ENCODE measurements around the gene HERPUD1.
A peak's percentile ranks its signal among the peaks of the same experiment; 100 is the strongest.
"Not testable (repeated sequence)": the region's sequence is repeated elsewhere in the genome, so short reads cannot be mapped to it uniquely, and the experiment has no call there.

HERPUD1 gene

GRCh38 chr16:56961851-56962281 lies 29.9 kb downstream of the HERPUD1 start, which contains the start of gene CETP:
CETP (plus strand) TSS chr16:56961950; CDS start chr16:56961980, 30 bp downstream.
- no peak for DNase-seq

- DNase-seq, result peak; percentile 86
Measured at GRCh38 chr16:56964243-56965148, 32.6 kb downstream of the HERPUD1 start.

- no peak for DNase-seq
Measured at GRCh38 chr16:56965149-56966092, 33.5 kb downstream of the HERPUD1 start.

GRCh38 chr16:56966093-56966475 lies 34.1 kb downstream of the HERPUD1 start:
- DNase-seq, result no peak

GRCh38 chr16:56967733-56968132 lies 35.8 kb downstream of the HERPUD1 start:
- DNase-seq, result peak; percentile 62

- DNase-seq, result no peak
Measured at GRCh38 chr16:56969769-56970168, 37.8 kb downstream of the HERPUD1 start.

GRCh38 chr16:56970934-56971767 lies 39.2 kb downstream of the HERPUD1 start:
- DNase-seq, result no peak

- no peak for DNase-seq
Measured at GRCh38 chr16:56971768-56972043, 39.8 kb downstream of the HERPUD1 start.

GRCh38 chr16:56972403-56973293 lies 40.7 kb downstream of the HERPUD1 start:
- DNase-seq, result no peak

GRCh38 chr16:56973294-56973689 lies 41.4 kb downstream of the HERPUD1 start:
- no peak for DNase-seq

GRCh38 chr16:56973899-56974298 lies 42.0 kb downstream of the HERPUD1 start:
- not testable (repeated sequence) for DNase-seq

- no peak for DNase-seq
Measured at GRCh38 chr16:56974549-56975300, 42.8 kb downstream of the HERPUD1 start.

- DNase-seq, result no peak
Measured at GRCh38 chr16:56975714-56976113, 43.8 kb downstream of the HERPUD1 start.

- no peak for DNase-seq
Measured at GRCh38 chr16:56977216-56977615, 45.3 kb downstream of the HERPUD1 start.

- DNase-seq, result no peak
Measured at GRCh38 chr16:56977823-56978430, 46.0 kb downstream of the HERPUD1 start.

- no peak for DNase-seq
Measured at GRCh38 chr16:56980201-56980535, 48.2 kb downstream of the HERPUD1 start.

GRCh38 chr16:56980792-56981724 lies 49.1 kb downstream of the HERPUD1 start:
- DNase-seq, result no peak

- DNase-seq, result no peak
Measured at GRCh38 chr16:56981729-56982271, 49.9 kb downstream of the HERPUD1 start.

GRCh38 chr16:56982695-56983094 lies 50.8 kb downstream of the HERPUD1 start:
- DNase-seq, result no peak
